GM13977 (cell line): ENCODE results near the gene LTC4S.
"Not testable (repeated sequence)": the region's sequence is repeated elsewhere in the genome, so short reads cannot be mapped to it uniquely, and the experiment has no call there.

Source experiments
- DNase-seq: peaks from one replicate; pipeline ENCODE4 v3.0.0; 2012; ENCODE audit warnings: low spot score
- in situ Hi-C: fragments of 300-500 bp; cut with MboI; formaldehyde crosslinking; loops from one replicate; pipeline ENCODE4 v1.12.0; 2022; ENCODE audit warnings: low sequenced_read_pairs, low pct_unique_long_range_greater_than_20kb, mixed read lengths, inconsistent platforms; ENCODE audit not compliant: unreplicated experiment
- TF ChIP-seq, protein P1 (sequence below): IDR thresholded peaks from 2 replicates; pipeline ENCODE4 v1.5.1; 2012; ENCODE audit warnings: mild to moderate bottlenecking, control low read depth; ENCODE audit not compliant: insufficient read depth; ENCODE audit errors: extremely low read depth, missing control alignments

The LTC4S gene, protein sequence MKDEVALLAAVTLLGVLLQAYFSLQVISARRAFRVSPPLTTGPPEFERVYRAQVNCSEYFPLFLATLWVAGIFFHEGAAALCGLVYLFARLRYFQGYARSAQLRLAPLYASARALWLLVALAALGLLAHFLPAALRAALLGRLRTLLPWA

DNA sequence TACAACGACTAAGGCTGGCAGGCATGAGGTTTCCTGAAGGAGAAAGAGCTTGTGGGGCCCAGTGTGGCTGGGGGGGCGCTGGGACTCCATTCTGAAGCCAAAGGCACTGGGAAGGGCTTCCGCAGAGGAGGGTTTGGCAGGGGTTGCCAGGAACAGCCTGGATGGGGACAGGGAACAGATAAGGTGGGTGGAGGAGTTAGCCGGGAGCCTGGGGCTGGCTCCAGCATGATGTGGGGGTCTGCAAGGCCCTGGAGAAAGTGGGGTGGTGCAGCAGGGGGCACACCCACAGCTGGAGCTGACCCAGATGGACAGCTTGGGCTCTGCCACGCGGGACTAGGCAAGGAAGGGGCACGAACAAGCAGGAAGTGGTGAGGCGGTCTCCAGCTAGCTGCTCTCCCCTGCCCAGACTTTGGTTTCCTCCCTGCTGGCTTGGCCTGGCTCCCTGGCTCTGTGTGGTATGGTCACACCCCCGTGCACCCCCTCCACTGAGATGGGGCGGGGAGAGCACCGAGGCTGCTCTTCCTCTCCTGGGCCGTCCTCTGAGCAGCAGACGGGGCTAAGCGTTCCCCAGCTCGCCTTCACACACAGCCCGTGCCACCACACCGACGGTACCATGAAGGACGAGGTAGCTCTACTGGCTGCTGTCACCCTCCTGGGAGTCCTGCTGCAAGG, at the start of gene LTC4S:
Gene LTC4S, plus strand, starts transcription at position 519 of the 672 bp plus-strand sequence. Its CDS starts 95 bp downstream, at position 614.
- TF ChIP-seq, protein P1, sequence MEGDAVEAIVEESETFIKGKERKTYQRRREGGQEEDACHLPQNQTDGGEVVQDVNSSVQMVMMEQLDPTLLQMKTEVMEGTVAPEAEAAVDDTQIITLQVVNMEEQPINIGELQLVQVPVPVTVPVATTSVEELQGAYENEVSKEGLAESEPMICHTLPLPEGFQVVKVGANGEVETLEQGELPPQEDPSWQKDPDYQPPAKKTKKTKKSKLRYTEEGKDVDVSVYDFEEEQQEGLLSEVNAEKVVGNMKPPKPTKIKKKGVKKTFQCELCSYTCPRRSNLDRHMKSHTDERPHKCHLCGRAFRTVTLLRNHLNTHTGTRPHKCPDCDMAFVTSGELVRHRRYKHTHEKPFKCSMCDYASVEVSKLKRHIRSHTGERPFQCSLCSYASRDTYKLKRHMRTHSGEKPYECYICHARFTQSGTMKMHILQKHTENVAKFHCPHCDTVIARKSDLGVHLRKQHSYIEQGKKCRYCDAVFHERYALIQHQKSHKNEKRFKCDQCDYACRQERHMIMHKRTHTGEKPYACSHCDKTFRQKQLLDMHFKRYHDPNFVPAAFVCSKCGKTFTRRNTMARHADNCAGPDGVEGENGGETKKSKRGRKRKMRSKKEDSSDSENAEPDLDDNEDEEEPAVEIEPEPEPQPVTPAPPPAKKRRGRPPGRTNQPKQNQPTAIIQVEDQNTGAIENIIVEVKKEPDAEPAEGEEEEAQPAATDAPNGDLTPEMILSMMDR: no peak
- in situ Hi-C loops: loop anchor here (10.0 kb wide), 1 partner anchor 111 kb away; the partner anchor contains the start of gene TBC1D9B
- no peak for DNase-seq

DNA sequence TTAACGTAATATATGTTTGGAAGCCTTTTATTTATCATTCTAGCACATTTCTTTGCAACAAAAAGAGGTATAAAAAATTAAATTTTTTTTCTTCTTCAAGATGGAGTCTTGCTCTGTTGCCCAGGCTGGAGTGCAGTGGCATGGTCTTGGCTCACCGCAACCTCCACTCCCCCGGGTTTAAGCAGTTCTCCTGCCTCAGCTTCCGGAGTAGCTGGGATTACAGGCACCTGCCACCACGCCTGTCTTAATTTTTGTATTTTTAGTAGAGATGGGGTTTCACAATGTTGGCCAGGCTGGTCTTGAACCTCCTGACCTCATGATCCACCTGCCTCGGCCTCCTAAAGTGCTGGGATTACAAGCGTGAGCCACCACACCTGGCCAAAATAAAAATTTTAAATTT, 49.7 kb upstream of the LTC4S start:
- DNase-seq, in situ Hi-C loops: not testable (repeated sequence)

DNA sequence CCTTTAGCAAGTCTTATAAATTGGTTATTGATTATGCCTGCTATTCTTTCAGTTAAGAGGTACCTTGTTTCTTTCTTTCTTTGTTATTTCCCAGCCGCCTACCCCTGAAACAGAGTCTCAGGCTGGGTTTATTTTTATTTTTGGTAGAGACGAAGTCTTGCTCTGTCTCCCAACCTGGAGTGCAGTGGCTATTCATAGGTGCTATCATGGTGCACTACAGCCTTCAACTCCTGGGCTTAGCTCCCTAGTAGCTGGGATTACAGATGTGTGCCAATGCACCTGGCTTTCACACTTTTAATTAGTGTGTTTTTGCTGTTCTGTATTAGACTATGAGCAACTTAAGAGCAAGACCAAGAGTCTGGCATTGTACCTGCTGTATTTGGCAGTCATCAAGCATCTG, 46.9 kb upstream of the LTC4S start:
- TF ChIP-seq, protein P1: no peak
- no peak for DNase-seq
- in situ Hi-C loops: no loop called here

DNA sequence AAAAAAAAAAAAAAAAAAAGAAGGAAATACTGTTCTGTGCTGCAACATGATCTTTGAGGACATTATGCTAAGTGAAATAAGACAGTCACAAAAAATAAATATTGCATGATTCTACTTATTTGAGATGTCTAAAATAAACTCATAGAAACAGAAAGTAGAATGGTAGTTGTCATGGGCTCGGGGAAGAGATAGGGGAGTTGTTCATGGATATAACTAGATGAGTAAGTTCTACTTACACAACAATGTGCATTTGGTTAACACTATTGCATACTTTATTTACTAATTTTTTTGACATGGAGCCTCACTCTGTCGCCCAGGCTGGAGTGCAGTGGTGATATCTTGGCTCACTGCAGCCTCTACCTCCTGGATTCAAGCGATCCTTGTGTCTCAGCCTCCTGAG, 46.0 kb upstream of the LTC4S start:
- in situ Hi-C loops: no loop called here
- DNase-seq: no peak
- TF ChIP-seq, protein P1: no peak

DNA sequence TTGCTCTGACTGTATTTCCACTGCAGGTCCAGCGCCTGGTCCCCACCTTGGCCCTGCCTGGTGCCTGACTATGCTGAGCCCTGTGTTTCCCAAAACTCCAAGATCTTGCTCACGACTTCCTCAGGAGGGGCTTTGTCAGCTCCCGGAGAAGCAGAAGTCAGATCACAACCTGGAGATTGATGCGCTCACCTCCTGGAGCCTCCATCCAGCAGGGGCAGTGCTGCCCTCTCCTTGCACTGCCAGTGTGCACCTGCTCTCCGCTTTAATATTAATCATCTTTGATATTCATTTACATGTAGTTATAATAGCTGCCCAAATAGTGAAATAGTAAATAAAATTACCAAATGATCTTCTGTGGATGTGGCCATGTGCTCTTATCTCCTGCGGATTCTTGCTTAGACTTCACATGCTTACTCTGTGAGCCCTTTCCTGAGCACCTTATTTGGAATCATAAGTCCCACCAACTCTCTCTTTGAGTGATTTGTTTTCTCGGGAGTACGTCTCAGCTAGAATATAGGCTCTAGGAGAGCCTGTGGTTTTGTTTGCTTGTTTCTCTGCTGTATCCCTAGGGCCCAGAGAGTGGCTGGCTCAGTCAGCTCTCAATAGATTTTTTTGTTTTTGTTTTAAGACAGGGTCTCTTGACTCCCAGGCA, 43.8 kb upstream of the LTC4S start:
- no peak for DNase-seq
- TF ChIP-seq, protein P1: no peak
- in situ Hi-C loops: no loop called here

DNA sequence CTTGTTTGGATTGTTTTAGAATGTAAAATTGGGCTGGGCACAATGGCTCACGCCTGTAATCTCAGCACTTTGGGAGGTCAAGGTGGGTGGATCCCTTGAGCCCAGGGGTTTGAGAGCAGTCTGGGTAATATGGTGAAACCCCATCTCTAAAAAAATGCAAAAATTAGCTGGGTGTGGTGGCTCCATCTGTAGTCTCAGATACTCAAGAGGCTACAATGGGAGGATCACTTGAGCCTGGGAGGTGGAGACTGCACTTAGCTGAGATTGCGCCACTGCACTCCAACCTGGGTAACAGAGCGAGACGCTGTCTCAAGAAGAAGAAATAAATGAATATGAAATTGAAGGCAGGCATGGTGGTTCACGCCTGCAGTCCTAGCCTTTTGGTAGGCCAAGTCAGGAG, 39.8 kb upstream of the LTC4S start:
- no peak for DNase-seq
- TF ChIP-seq, protein P1: no peak
- in situ Hi-C loops: no loop called here

DNA sequence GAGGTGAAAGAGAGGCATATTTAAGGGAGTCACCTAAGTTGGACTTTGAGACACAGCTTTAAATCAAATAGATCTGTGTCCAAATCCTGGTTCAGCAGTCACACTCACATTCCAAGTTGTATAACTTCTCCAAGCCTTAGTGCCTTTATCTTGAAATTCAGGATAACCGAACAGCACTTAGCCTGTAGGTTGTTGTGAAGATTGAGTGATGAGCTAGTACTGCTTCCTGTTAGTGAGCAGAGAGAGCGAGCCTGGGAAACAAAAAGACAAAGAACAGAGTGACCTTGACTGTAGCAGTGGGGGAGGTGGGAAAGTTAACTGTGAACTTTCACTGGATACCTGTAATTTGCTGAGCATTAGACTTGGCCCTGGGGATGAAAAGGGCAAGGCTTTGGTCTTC, 38.8 kb upstream of the LTC4S start:
- in situ Hi-C loops: no loop called here
- no peak for DNase-seq

More for the DNA sequence above, 38.8 kb upstream of the LTC4S start:
- TF ChIP-seq, protein P1: no peak
